Epithelial cell of esophagus (primary cell): ENCODE measurements around the gene PRR23E.
A peak's percentile ranks its signal among the peaks of the same experiment; 100 is the strongest.

Source experiments
- DNase-seq: peaks from one replicate; pipeline ENCODE4 v3.0.0; 2010; ENCODE audit warnings: low read depth
- H3K4me3 ChIP-seq: 2 replicates; pipeline ENCODE4 v1.5.1; 2011; ENCODE audit warnings: mild to moderate bottlenecking, low read length, control low read depth
- TF ChIP-seq, protein P1 (sequence below): IDR thresholded peaks from 2 replicates; pipeline ENCODE4 v1.5.1; 2011; ENCODE audit warnings: low read depth, mild to moderate bottlenecking, low read length, control low read depth, inconsistent platforms; ENCODE audit not compliant: insufficient read depth; ENCODE audit errors: missing control alignments

Gene PRR23E

DNA sequence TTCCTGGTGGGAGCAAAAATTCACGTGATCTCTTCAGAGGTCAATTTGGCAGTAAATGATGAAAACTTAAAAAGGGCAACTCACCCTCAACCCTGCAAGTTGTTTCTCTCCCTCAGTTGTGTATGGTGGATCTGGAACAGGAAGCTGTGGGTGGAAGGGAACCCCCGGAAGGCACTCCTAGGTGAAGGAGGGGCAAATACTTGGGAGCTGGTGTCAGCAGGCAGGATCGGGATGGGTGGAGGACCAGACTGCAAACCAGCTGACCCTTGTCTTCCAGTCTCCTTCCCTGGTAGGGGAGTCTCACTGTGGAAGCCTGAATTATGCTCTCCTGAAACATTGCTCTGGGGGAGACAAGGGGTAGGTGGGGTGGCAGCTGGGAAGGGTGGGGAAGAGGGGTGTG is 33.5 kb downstream of the PRR23E start:
- peak; percentile 37 for DNase-seq
- TF ChIP-seq, protein P1, sequence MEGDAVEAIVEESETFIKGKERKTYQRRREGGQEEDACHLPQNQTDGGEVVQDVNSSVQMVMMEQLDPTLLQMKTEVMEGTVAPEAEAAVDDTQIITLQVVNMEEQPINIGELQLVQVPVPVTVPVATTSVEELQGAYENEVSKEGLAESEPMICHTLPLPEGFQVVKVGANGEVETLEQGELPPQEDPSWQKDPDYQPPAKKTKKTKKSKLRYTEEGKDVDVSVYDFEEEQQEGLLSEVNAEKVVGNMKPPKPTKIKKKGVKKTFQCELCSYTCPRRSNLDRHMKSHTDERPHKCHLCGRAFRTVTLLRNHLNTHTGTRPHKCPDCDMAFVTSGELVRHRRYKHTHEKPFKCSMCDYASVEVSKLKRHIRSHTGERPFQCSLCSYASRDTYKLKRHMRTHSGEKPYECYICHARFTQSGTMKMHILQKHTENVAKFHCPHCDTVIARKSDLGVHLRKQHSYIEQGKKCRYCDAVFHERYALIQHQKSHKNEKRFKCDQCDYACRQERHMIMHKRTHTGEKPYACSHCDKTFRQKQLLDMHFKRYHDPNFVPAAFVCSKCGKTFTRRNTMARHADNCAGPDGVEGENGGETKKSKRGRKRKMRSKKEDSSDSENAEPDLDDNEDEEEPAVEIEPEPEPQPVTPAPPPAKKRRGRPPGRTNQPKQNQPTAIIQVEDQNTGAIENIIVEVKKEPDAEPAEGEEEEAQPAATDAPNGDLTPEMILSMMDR: no peak
- no peak overlapping the region for H3K4me3 ChIP-seq

DNA sequence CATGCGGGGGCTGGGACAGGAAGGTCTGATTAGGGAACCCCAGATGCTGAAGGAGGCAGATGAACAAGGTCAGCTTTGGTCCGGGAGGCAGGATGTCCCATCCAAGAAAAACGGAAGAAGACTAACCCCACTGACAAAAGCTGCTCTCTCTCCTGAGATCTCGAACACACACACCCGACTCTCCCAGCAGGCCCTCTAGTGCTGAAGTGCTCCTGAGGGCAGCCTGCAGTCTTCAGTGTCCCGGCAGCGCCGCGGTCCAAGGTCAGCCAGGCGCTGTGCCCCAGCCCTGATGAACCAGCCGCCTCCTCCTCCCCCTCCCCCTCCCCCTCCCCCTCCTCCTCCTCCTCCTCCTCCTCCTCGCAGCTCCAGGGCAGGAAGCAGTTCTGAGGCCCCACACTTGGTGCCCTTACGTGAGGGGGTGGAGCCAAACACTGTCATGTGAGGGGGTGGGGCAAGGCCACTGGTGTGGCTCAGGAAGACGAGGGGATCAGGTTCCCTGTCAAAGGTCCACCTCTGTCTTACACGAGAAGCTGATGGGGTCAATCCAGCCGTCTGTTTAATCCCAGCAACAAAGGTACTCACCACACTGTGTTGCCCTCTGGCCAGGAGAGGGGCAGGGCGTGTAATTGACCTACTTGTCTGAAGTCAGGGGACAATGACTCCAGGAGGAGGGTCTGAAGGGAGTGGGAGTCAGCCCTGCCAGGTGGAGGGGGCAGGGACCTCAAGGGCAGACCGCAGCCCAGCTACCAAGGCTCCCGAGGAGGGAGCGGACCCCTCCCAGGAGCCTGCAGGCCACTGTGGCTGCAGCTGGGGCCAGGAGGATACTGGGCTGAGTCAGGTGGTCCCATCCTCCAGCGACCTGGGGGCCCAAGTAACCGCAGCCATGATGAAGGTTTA is 34.3 kb downstream of the PRR23E start:
- no peak overlapping the region for H3K4me3 ChIP-seq
- TF ChIP-seq, protein P1: no peak
- DNase-seq: no peak

DNA sequence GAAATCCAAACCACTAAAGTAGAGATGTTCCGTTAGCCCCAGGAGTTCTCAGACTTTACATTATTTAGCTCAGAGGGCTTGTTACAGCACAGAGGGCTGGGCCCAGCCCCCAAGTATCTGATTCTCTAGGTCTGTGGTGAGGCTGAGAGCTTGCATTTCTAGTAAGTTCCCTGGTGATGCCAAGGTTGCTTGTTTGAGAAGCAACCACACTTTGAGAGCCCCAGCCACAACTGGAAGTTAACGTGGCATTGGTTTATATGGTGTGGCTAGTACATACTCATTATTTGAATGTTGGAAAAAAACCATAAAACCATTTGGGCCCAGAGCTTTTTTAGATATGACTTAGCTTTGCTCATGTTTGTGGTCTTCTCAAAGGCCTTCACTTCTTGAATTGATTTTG is 35.9 kb downstream of the PRR23E start:
- TF ChIP-seq, protein P1: no peak

DNA sequence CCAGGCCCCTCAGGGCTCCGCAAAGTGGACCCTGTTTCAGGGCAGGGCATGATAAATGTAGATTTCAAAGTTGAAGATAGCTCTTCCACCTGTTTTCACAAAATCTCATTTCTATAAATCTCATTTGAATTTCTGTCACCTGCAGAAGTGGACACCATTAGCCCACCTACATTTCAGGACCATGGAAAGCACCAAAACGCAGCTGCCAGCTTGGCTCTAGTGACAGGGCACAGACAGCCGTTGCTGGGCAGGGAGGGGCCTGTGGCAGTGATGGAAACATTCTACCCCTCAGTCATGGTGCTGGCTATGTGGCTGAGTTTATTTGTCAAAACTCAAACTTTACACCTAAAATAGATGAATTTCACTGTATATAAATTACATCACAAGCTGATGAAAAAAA is 40.4 kb downstream of the PRR23E start:
- TF ChIP-seq, protein P1: no peak
- H3K4me3 ChIP-seq: no peak overlapping the region
- DNase-seq: peak; percentile 51

More for the DNA sequence above, 35.9 kb downstream of the PRR23E start:
- no peak overlapping the region for H3K4me3 ChIP-seq
- no peak for DNase-seq

DNA sequence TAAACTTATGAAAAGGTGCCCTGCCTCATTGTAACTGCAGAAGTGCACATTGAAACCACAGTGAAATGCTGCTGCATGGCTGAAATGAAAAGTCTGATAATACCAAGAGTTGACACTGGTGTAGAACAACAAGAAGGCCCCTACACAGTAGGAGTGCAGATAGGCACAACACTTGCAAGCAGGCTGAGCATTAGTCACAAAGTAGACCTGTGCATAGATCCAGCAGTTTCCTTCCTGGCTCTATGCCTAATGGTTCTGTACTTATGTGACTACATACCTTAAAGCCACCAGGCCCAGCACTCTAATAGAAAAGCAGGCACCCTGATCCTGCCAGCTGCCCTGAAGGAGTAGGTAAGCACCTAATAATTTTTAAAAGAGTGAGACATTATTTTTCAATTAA is 41.8 kb downstream of the PRR23E start:
- TF ChIP-seq, protein P1: no peak
- DNase-seq: peak; percentile 37
- H3K4me3 ChIP-seq: no peak overlapping the region

DNA sequence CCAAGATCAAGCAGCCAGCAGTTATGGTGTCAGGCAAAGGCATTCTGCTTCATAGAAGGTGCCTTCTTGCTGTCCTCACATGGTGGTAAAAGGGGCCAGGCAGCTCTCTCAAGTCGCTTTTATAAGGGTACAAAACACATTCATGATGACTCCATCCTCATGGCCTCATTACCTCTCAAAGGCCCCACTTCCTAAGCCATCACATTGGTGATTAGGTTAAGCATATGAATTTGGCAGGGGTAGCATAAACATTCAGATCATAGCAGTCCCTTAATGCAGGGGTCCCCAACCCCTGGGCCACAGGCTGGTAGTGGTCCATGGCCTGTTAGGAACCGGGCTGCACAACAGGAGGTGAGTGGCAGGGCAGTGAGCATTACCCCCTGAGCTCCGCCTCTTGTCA is 42.8 kb downstream of the PRR23E start:
- H3K4me3 ChIP-seq: no peak overlapping the region
- DNase-seq: no peak
- TF ChIP-seq, protein P1: no peak

DNA sequence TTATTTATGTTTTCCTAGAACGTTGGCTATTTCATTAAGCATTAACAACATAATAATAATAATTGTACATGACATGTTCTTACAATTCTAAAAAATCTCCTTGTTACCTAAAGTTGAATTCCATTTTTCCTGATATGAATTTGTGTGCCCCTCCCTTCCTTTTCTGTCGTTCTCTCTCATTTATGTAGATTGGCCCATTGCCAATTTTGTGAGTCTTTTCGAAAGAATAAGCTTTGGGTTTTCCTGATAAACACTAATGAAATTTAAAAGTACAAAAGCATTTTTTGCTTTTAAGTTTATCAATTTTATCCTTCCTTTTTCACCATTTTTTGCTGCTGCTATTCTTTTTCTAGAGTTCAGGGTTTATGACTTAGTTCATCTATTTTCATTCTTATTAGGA is 44.9 kb downstream of the PRR23E start:
- TF ChIP-seq, protein P1: no peak

More for the DNA sequence above, 44.9 kb downstream of the PRR23E start:
- DNase-seq: no peak
- H3K4me3 ChIP-seq: no peak overlapping the region
